ENCODE data around the gene GNB3. TPM values are rescaled to one million over a fixed set of nuclear protein-coding genes. Genes with fewer than 3 reads are reported as not detected.
A peak's percentile ranks its signal among the peaks of the same experiment; 100 is the strongest.
"Not testable (repeated sequence)": the region's sequence is repeated elsewhere in the genome, so short reads cannot be mapped to it uniquely, and the experiment has no call there.

The GNB3 gene
- total RNA-seq, 4 donors from 2014 or later = 0.17 to 1.2 (median 0.52) TPM; not detected in 1

GRCh38 chr12:6872073-6873048 lies 31.6 kb downstream of the GNB3 start:
- no peak for TF ChIP-seq POLR2A (IDR thresholded peaks at IDR 0.05)
- TF ChIP-seq CTCF (IDR thresholded peaks at IDR 0.05) = no peak
- H3K4me3 ChIP-seq (ENCODE audit: low read depth, poor library complexity, severe bottlenecking) = peak overlapping the region; percentile 56
- WGBS, 2 donors = 1 to 2% methylated on average over 17 to 29 of the region's 40 CpGs
- DNase-seq (ENCODE audit: low spot score in 2 of 2) = peak; percentile 76 to 96
- intact Hi-C loops (cut with DNase I; ENCODE audit: low total_unique reads) = loop anchor here (10.0 kb wide), 1 partner anchor 92 kb away; no protein-coding TSS in a partner anchor

GRCh38 chr12:6873094-6874014 lies 32.6 kb downstream of the GNB3 start, which contains the start of gene SPSB2:
Gene SPSB2 (minus strand): TSS chr12:6873303. CDS start chr12:6872901, 402 bp downstream.
- WGBS, 2 donors = 0 to 2% methylated on average over 48 to 50 of the region's 66 CpGs
- intact Hi-C loops (cut with DNase I; ENCODE audit: low total_unique reads) = loop anchor here (10.0 kb wide), 1 partner anchor 91 kb away; no protein-coding TSS in a partner anchor
- peak within 1 kb of the TSS; percentile 56 for H3K4me3 ChIP-seq (ENCODE audit: low read depth, poor library complexity, severe bottlenecking)
- peak; percentile 95 to 99 for DNase-seq (ENCODE audit: low spot score in 2 of 2)
- TF ChIP-seq CTCF (IDR thresholded peaks at IDR 0.05) = no peak
- TF ChIP-seq POLR2A (IDR thresholded peaks at IDR 0.05) = no peak

- intact Hi-C loops (cut with DNase I; ENCODE audit: low total_unique reads) = loop anchor here (10.0 kb wide), 1 partner anchor 91 kb away; no protein-coding TSS in a partner anchor
- not testable (repeated sequence) for H3K4me3 ChIP-seq (ENCODE audit: low read depth, poor library complexity, severe bottlenecking); DNase-seq (ENCODE audit: low spot score in 2 of 2)
- WGBS, 2 donors = 46 to 52% methylated on average over 9 of the region's 9 CpGs
These were observed 33.3 kb downstream of the GNB3 start for GRCh38 chr12:6874015-6874368.

- WGBS, 2 donors = 94 to 95% methylated on average over 11 of the region's 11 CpGs
- intact Hi-C loops (cut with DNase I; ENCODE audit: low total_unique reads) = loop anchor here (10.0 kb wide), 1 partner anchor 85 kb away; no protein-coding TSS in a partner anchor
- not testable (repeated sequence) for DNase-seq (ENCODE audit: low spot score in 2 of 2); H3K4me3 ChIP-seq (ENCODE audit: low read depth, poor library complexity, severe bottlenecking)
These were observed 39.1 kb downstream of the GNB3 start for GRCh38 chr12:6879824-6880223.

GRCh38 chr12:6883252-6883651 lies 42.5 kb downstream of the GNB3 start:
- TF ChIP-seq CTCF (IDR thresholded peaks at IDR 0.05) (no peak), POLR2A (IDR thresholded peaks at IDR 0.05) (no peak)
- intact Hi-C loops (cut with DNase I; ENCODE audit: low total_unique reads) = no loop called here
- no peak for DNase-seq (ENCODE audit: low spot score in 2 of 2)
- WGBS, 2 donors = 97 to 98% methylated on average over 5 of the region's 5 CpGs
- H3K4me3 ChIP-seq (ENCODE audit: low read depth, poor library complexity, severe bottlenecking) = no peak overlapping the region

DNA sequence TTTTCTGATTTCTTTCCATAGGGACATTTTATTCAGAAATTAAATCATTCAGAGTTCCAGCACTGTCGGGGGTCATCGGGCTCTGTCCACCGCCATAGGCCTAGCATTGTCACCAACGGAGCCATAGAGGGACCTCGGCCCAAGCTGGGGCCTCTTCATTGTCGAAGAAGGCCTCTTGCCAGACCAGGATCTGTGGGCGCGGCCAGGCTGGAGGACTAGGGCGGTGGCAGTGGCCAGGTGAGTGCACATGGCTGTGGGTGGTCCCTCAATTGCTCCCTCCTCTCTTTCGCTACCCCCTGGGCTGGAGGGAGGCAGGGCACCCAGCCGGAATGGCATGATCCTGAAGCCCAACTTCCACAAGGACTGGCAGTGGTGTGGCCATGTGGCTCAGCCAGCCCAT lies 43.0 kb downstream of the GNB3 start:
- no peak for DNase-seq (ENCODE audit: low spot score in 2 of 2)
- intact Hi-C loops (cut with DNase I; ENCODE audit: low total_unique reads) = no loop called here
- TF ChIP-seq POLR2A (IDR thresholded peaks at IDR 0.05) (no peak), CTCF (IDR thresholded peaks at IDR 0.05) (no peak)
- 90 to 96% methylated on average over 11 of the region's 11 CpGs for WGBS, 2 donors
- H3K4me3 ChIP-seq (ENCODE audit: low read depth, poor library complexity, severe bottlenecking) = no peak overlapping the region

Data from lower leg skin (tissue), 4 donors.